ENCODE results near the gene MROH2A. TPM values are rescaled to one million over a fixed set of nuclear protein-coding genes. Genes with fewer than 3 reads are reported as not detected.

MROH2A gene
- total RNA-seq, 1 experiment from 2014 or later = not detected

- TF ChIP-seq TCF7 (CRISPR knock-in tag; IDR thresholded peaks at IDR 0.05; ENCODE audit: low read depth) (no peak), ATF6 (CRISPR knock-in tag; IDR thresholded peaks at IDR 0.05) (no peak), ZNF281 (CRISPR knock-in tag; IDR thresholded peaks at IDR 0.05) (no peak), ZNF396 (CRISPR knock-in tag; IDR thresholded peaks at IDR 0.05; ENCODE audit: borderline replicate concordance) (no peak), IRF1 (CRISPR knock-in tag; IDR thresholded peaks at IDR 0.05) (no peak)
Observed at GRCh38 chr2:233807966-233808935, 30.1 kb downstream of the MROH2A start (continued).

- Mint-ChIP-seq H3K4me3 (no peak overlapping the region), H3K4me1 (no peaks in the 10 kb centered on the region), H3K9me3 (peaks cover 11% of the 10 kb centered on the region), H3K36me3 (no peaks in the 10 kb centered on the region), H3K27me3 (ENCODE audit: low read depth) (no peaks in the 10 kb centered on the region; the same call in 1 of the 2 replicates), H3K27ac (no peak overlapping the region)
- CTCF ChIA-PET = no interaction called here
- ATAC-seq = no peak
- POLR2A ChIA-PET = no interaction called here
- no peak for DNase-seq (ENCODE audit: low spot score)
- TF ChIP-seq ZNF232 (CRISPR knock-in tag; IDR thresholded peaks at IDR 0.05) (no peak), CREB1 (CRISPR knock-in tag; IDR thresholded peaks at IDR 0.05) (no peak), ZNF263 (CRISPR knock-in tag; IDR thresholded peaks at IDR 0.05; ENCODE audit: low read depth) (no peak), NR2C2 (CRISPR knock-in tag; IDR thresholded peaks at IDR 0.05) (no peak), ESRRA (CRISPR knock-in tag; IDR thresholded peaks at IDR 0.05; ENCODE audit: borderline replicate concordance) (no peak), GABPB1 (CRISPR knock-in tag; IDR thresholded peaks at IDR 0.05) (no peak), ZNF317 (CRISPR knock-in tag; IDR thresholded peaks at IDR 0.05; ENCODE audit: borderline replicate concordance, low read depth) (no peak), ZNF532 (CRISPR knock-in tag; IDR thresholded peaks at IDR 0.05; ENCODE audit: borderline replicate concordance) (no peak), IRF2 (CRISPR knock-in tag; IDR thresholded peaks at IDR 0.05; ENCODE audit: borderline replicate concordance, low read depth) (no peak), ZBTB21 (CRISPR knock-in tag; IDR thresholded peaks at IDR 0.05; ENCODE audit: borderline replicate concordance) (no peak), ELF4 (CRISPR knock-in tag; IDR thresholded peaks at IDR 0.05; ENCODE audit: low read depth) (no peak), TEAD4 (CRISPR knock-in tag; IDR thresholded peaks at IDR 0.05) (no peak), MLX (CRISPR knock-in tag; IDR thresholded peaks at IDR 0.05) (no peak), E2F5 (CRISPR knock-in tag; IDR thresholded peaks at IDR 0.05) (no peak), CTCF (IDR thresholded peaks at IDR 0.05) (no peak)
Observed at GRCh38 chr2:233810385-233810784, 32.3 kb downstream of the MROH2A start.
